AG09309 (cell line): ENCODE results near the gene GAB2.
A peak's percentile ranks its signal among the peaks of the same experiment; 100 is the strongest.

Experiments
- DNase-seq: peaks from one replicate; pipeline ENCODE4 v3.0.0-alpha.2; 2010; ENCODE audit warnings: low read depth
- H3K4me3 ChIP-seq: 2 replicates; pipeline ENCODE4 v1.5.1; 2011; ENCODE audit warnings: mild to moderate bottlenecking, low read depth, low read length, moderate library complexity; ENCODE audit not compliant: control insufficient read depth
- CTCF ChIP-seq: IDR thresholded peaks from 2 replicates; pipeline ENCODE4 v1.5.1; 2011; ENCODE audit warnings: mild to moderate bottlenecking, low read depth, low read length, inconsistent platforms; ENCODE audit not compliant: insufficient read depth, control insufficient read depth; ENCODE audit errors: missing control alignments

GAB2 gene

DNA sequence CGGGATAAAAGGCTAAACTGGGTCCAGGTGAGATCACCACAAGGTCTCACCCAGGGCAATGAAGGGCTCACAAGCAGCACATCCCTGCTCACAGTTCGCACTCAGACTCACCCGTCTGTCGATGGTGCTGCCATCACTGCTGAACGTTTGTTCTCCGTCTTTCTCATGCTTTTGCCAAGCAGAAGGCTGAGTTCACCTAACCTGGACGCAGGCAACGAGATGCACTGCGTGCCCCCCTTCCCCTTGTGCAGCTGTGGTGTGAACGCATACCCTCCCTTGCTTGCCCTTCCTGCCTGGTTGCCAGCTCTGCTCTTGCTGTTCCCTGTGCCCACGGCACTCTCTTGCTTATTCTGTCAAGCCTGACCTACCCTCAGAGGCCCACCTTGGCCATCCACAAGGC is 247.2 kb downstream of the GAB2 start:
- no peak for TF ChIP-seq CTCF
- H3K4me3 ChIP-seq: no peak overlapping the region
- DNase-seq: no peak

DNA sequence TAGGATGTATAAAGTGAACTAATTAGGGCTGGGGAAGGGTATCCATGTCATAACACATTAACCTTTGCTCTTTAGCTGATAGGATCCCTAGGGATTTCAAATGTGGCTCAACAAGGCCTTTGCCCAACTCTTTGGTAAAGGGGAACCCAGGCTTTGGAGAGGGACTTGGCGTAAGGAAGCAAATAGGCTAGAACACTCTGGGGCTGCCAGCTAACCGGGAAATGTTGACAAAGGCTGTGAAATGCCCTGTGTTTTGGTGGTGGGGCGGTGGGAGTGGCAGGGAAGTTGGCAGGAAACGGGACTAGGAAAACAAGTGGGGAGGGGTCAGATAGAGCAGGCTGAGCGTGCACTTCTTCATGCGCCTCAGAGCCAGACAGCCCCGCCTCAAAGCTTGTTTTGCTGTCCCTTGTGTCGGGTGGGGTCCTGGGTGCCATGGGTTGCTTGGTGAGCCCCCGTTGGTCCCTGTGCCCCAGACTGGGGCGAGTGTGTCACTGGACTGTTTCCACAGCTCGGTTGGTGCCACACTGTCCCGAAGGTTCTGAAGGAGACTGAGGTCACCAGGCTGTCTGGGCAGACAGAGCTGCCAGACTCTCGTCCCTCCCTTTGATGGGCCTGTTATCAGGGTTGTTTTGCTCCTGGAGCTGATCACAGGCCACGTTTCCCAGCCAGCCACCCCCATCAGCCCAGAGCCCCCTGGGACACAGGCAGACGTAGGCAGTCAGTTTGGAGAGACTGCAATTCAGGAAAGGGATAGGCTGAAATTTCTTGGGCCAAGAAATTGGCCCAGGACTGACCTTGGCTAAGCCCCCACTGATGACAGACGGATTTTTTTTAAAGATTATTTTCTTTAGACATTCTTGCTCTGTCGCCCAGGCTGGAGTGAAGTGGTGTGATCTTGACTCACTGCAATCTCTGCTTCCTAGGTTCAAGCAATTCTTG is 248.8 kb downstream of the GAB2 start:
- no peak for TF ChIP-seq CTCF
- DNase-seq: peak; percentile 42
- no peak overlapping the region for H3K4me3 ChIP-seq

- DNase-seq: no peak
These were observed 250.7 kb downstream of the GAB2 start for GRCh38 chr11:78166855-78167469.

More at GRCh38 chr11:78166855-78167469, 250.7 kb downstream of the GAB2 start:
- H3K4me3 ChIP-seq: no peak overlapping the region
- TF ChIP-seq CTCF: no peak
